ENCODE measurements around the gene ANP32B.

Gene ANP32B

DNA sequence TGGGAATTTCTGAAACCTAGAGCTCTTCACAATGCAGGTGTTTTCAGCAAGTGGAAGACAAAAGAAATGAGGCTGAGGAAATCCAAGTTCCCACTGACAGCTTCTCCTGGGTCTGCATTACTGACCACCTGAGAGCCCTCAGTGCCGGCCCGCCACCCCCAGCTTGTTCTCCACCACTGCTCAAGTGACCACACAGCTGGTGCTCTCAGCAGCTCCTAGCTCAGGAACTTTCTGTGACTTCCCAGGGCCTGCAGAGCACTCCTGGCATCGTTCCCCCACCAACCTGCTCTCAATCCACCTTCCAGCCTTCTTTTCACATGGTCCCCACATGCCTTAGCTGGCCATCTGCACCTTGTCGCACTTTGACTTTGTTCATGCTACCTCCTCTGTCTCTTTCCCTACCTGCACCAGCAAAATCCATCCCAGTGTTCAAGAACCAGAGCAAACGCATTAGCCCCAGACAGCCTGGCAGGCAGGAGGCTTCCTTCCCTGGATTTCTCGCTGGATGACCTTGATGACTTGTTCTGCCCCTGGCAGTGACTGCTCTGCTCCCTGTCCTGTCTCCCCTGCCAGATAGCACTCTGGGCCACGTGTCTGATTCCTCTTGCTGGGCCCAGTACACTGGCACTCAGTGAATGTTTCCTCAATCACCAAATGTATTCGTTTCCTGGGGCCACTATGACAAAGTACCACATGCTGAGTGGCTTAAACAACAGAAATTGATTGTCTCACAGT lies 38.3 kb downstream of the ANP32B start:
- no peak overlapping the region for H3K4me3 ChIP-seq (ENCODE audit: low read depth, low read length)

DNA sequence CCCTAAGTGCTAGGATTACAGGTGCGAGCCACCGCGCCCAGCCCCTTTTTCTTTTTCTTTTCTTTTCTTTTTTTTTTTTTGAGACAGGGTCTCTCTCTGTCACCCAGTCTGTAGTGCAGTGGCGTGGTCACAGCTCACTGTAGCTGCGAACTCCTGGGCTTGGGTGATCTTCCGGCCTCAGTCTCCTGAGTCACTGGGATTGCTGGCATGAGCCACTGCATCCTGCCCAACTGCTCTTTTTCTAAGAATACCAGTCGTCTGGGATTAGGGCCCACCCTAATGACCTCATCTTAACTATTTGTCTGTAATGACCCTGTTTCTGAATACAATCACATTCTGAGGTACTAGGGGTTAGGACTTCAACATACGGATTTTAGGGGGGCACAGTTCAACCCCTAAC lies 39.3 kb downstream of the ANP32B start:
- no peak overlapping the region for H3K4me3 ChIP-seq (ENCODE audit: low read depth, low read length)

DNA sequence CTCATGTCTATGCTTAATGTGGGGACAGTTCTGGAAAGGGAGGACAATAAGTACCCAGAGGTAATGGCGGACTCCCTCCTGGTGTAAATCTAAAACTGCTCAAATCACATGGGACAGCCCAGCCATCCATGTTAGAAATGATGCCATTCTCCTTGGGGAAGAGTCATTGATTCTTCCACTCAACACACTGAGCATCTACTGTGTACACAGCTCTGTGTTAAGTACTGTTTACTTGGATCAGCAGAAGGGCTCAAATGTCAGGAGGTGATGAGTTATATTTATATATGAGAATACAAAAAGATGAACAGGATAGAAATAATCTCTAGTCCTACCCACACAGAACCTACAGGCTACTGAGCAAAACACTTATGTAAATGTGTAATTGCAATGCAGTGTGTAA lies 41.6 kb downstream of the ANP32B start:
- H3K4me3 ChIP-seq (ENCODE audit: low read depth, low read length) = no peak overlapping the region

DNA sequence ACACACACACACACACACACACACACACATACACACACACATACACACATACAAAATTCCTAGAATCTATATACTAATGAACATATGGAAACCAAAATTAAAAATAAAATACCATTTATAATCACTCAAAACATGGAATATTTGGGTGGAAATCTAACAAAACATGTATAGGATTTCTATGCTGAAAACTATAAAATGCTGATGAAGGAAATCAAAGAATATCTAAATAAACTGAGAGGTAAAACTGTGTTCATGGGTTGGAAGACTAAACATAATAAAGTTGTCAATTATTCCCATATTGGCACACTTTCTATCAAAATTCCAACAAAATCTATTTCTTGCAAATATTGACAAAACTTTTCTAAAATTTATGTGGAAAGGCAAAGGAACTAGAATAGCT lies 48.0 kb downstream of the ANP32B start:
- no peak overlapping the region for H3K4me3 ChIP-seq (ENCODE audit: low read depth, low read length)

DNA sequence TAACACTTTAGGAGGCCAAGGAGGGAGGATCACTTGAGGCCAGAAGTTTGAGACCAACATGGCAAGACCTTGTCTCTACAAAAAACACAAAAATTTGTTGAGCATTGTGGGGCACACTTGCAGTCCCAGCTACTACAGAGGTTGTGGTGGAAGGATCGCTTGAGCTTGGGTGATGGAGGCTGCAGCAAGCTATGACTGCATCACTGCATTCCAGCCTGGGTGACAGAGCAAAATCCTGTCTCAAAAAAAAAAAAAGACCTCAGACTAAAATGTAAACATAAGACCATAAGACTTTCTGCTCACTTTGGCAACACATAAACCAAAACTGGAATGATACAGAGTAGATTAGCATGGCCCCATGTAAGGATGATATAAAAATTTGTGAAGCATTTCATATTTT lies 48.8 kb downstream of the ANP32B start:
- no peak overlapping the region for H3K4me3 ChIP-seq (ENCODE audit: low read depth, low read length)

DNA sequence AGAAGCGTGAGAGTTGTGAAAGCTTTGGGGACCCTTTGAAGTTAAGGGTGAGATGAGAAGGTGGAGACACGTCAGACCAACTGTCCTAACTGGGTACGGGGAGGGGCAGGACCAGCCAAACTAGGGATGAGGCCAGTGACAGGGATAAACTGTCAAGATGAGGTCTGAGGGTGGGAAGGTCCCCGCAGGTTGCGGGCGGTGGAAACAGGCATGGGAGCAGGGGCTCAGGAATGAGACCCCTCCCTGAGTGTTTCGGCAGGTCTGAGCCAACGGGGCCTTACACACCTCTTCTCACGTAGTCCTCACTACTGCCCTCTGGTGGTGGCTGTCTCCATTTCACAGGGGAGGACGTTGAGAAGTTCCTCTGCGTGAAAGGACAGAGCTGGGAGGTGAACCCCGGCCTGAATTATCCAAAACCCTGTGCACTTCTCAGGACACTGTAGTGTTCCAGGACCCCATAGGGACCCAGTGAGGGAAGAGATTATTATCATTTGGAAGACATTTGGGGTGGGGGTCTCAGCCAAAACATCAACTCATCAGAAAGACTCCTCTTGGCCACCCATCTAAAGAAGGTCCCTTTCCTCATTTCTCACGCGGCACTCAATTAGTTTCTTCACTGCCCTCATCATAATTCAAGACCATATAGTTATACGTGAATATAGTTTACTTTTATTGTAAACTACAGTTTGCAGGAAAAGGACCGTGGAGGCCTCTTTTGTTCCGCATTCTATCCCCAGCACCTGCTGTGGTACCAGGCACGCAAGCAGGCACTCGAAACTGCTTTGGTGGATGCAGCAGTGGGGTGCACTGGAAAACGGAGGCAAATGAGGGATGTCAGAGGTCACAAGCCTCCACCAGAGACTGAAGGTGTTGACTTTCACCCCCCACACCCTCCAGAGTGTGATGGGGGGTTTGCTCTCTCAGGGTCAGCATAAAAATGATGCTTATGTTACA lies 51.7 kb downstream of the ANP32B start:
- H3K4me3 ChIP-seq (ENCODE audit: low read depth, low read length) = no peak overlapping the region

DNA sequence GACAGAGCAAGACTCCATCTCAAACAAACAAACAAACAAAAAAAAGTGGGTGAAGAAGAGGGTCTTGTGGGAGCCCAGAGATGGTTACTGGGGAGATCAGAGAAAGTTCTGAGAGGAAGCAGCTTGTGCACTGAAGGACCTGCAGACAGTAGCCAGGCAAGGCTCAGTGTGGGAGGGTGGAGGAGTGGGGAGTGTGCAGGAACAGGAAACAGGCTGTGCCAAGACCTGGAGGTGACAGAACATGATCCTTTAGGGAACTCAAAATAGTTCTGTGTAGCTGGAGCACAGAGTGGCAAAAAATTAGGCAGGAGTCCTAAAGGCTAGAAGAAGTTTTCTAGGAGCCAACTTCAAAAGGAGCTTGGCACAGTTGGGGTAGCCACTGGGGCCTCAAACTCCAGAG lies 54.2 kb downstream of the ANP32B start:
- no peak overlapping the region for H3K4me3 ChIP-seq (ENCODE audit: low read depth, low read length)

DNA sequence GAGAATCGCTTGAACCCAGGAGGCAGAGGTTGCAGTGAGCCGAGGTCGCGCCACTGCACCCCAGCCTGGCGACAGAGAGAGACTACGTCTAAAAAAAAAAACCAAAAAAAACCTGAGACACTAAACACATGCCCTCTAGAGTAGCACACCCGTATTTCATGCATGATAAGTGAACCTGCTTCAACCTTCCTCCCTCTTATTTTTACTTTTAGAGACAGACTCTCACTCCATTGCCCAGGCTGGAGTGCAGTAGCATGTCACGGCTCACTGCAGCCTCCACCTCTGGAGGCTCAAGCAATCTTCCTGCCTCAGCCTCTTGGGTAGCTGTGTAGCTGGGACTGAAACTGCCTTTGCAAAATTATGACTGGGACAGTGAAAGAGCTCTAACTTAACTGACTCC lies 55.8 kb downstream of the ANP32B start:
- no peak overlapping the region for H3K4me3 ChIP-seq (ENCODE audit: low read depth, low read length)

DNA sequence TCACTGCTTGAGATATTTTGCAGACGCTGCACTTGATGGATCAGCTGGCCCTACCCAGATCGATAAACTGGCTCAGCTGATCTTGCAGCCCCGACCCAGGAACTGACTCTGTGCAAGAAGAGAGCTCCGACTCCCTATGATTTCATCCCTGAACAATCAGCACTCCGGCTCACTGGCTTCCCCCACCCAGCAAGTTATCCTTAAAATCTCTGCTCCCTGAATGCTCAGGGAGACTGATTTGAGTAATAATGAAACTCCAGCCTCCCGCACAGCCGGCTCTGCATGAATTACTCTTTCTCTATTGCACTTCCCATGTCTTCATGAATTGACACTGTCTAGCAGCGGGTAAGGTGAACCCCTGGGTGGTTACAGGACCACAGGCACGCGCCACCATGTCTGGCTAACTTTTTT lies 56.5 kb downstream of the ANP32B start:
- no peak overlapping the region for H3K4me3 ChIP-seq (ENCODE audit: low read depth, low read length)

DNA sequence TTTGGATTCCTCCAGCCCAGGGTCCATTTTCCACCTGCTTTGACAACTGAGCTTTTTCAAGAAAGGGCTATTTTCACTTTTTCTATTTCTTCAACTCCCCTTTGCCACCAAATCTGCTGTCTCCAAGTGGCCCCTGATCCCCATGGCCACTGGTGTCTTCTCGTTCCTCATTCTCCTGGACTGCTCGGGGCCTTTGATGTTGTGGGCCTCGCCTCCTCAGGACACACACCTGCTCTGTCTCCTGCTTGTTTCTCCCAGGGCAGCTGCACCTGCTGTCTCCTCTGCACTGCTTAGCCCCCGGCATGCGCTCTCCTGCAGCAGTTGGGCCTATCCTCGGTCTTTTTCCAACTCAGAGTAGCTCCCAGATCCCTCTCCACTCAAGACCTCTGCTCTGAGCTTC lies 57.1 kb downstream of the ANP32B start:
- no peak overlapping the region for H3K4me3 ChIP-seq (ENCODE audit: low read depth, low read length)

DNA sequence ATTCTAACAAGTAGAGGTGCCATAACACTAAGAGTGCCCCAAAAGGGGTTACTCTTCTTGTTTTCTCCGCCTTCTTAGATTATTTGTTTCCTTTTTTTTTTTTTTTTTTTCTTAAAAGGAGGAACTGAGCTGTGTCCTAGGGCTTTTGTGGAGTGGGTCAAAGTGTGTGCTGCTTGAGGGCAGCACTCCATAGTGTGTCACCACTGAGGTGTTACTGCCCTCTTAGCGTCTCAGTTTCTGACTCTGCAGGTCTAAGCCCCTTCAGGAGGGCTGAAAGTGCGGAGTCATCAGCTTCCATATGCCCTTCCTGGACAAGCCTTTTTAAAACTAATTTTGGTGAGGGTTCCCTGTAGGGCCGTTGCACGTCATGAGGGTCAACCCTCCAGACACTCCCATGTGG lies 60.8 kb downstream of the ANP32B start:
- no peak overlapping the region for H3K4me3 ChIP-seq (ENCODE audit: low read depth, low read length)

DNA sequence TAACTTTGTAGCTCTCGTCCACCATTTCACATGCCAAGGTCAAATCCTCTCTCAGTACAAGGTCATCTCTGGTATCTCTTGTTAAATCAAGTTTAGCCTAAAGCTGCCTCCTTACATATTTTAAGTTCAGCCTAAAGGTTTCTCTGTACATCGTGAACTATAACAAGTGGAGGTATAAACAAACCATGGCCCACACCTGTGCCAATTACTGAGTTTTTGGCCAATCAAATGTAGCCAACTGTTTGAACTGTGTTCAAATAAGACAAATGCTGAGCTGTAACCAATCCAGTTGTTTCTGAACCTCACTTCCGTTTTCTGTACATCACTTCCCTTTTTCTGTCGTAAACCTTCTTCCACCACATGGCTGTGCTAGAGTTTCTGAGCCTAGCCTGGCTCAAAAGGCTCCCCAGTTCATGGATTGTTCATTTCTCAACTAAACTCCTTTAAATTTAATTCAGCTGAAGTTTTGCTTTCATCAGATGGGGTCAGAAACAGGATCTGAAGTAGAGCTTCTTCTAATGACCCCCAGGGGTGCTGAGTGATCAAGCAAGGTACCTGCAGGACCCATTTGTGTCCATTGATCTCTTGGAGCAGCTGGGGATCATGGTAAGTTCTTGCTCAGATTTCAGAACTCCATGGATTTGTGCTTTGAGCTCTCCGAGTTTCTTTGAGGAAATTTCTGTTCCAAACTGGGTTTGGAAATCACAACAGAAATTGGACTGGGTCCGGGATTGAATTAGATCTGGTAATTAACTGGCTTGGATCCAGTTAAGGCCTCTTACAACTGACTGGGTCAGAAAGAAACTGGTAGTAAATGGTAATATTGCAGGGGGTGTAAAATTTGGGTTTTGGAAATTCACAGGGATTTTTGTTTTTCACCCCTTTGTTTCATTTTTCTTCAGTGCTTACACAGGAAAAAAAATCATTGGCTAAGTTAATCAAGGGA lies 62.4 kb downstream of the ANP32B start:
- H3K4me3 ChIP-seq (ENCODE audit: low read depth, low read length) = no peak overlapping the region

DNA sequence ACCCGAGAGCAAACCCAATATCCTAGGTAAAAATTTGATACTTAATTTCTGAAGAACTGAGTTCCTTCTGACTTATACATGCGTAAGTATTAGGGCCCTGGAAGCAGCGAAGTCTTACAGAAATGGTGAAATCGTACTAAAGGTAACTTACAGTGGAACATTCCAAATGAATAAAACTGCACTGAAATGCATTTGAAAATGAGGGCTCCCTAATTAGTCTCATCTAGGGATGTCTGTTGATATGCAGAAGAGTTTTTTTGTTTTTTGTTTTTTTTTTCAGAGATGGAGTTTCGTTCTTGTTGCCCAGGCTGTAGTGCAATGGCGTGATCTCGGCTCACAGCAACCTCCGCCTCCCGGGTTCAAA lies 63.0 kb downstream of the ANP32B start:
- no peak overlapping the region for H3K4me3 ChIP-seq (ENCODE audit: low read depth, low read length)

DNA sequence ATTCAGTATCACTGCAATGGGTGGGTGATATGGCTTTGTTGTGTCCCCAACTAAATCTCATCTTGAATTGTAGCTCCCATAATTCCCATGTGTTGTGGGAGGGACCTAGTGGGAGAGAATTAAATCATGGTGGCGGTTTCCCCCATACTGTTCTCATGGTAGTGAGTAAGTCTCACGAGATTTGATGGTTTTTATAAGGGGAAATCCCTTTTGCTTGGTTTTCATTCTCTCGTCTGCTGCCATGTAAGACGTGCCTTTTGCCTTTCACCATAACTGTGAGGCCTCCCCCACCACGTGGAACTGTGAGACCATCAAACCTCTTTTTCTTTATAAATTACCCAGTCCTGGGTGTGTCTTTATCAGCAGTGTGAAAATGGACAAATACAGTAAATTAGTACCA lies 63.9 kb downstream of the ANP32B start:
- H3K4me3 ChIP-seq (ENCODE audit: low read depth, low read length) = no peak overlapping the region

DNA sequence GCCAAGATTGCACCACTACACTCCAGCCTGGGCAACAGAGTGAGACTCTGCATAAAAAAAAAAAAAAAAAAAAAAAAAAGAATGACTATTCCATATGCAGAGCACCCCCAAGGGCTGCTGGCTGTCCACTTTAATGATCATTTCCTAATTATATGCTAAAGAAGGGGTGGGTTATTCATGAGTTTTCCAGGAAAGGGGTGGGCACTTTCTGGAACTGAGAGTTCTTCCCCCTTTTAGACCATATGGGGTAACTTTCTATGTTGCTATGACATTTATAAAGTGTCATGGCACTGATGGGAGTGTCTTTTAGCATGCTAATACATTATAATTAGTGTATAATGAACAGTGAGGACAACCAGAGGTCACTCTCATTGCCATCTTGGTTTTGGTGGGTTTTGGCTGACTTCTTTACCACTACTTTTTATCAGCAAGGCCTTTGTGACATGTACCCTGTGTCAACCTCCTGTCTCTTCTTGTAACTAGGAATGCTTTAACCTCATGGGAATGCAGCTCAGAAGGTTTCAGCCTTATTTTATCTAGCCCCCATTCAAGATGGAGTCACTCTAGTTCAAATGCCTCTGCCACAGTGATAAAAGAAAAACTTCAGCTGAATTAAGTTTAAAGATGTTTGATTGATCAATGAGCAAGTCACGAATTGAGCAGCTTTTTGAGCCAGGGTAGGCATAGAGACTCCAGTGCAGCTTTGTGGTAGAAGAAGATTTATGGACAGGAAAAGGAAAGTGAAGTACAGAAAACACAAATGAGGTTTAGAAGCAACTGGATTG lies 66.3 kb downstream of the ANP32B start:
- H3K4me3 ChIP-seq (ENCODE audit: low read depth, low read length) = no peak overlapping the region

DNA sequence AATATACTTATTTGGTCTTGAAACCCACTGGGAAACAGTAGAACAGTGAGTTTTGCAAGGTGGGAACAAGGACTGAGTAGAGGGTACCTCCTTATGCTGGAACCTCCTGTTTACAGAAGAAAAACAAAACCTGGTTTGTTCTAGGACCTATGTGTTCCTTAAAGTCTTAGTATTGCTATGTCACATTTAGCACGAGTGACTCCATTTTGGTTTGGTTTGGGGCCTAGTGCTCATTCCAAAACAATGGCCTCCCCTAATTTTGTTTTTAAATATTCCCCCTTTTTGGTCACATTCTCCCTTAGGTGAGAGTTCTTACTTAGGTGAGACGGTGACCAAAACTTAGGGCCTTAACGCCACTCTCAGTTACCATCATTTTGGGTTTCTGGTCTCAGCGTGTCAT lies 67.2 kb downstream of the ANP32B start:
- H3K4me3 ChIP-seq (ENCODE audit: low read depth, low read length) = no peak overlapping the region

DNA sequence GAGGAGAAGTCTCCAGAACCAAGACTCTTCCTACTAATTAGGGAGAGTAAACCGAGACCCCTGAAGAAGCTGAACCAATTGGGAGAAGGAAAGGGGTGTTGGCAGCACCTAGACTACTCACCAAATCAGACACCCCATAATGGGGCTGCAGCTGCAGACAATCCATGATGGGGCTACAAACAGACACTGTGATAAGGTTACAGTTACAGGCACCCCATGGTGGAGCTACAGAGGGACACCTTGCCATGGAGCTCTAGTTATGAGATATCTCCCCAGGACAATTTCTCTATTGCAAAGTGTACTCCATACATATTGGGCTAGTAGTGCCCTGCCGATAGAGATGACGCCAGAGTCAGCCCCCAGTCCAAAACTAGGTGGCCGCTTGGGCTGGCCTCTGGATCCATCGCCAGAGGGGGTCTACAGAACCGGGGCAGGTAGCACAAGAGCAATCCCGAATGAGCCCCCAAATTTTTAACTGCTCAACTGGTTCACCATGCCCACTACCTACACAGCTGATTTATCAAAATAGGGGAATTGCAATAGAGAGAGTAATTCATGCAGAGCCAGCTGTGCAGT lies 71.3 kb downstream of the ANP32B start:
- no peak overlapping the region for H3K4me3 ChIP-seq (ENCODE audit: low read depth, low read length)

DNA sequence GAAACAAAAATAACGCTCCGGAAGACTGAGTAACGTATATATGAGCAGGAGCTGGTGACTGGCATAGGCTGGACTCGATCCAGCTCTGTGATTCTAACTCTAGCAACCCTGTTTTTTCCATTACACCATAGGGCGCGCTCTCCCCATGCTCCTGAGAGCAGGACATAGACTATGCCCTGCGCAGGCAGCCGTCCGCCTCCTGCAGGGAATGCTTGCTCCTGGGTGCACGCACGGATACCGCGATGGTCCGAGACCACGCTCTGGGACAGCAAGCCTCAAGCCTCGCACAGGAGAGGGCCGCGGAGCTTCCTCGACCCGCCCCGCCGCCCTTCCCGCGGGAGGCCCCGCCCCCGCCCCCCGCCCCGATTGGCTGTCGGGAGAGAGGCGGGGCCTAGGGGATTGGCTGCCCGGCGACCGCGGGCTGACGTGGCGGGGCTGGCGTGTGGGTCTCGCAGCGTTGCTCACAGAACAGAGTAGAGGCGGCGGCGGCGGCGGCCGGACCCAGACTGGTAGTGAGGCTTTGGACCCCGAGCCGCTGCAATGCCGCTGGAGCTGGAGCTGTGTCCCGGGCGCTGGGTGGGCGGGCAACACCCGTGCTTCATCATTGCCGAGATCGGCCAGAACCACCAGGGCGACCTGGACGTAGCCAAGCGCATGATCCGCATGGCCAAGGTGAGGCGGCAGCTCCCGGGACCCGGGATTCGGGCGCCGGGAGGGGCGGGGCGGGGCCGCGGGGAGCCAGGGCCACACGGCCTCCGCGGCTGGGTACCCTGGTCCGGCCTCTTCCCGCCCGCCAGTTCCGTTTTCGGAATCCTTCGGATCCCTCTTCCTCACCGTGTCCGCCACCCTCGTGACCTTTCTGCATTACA lies 73.4 kb downstream of the ANP32B start, which contains the start of gene NANS:
Gene NANS, plus strand, starts transcription at position 464 of the 869 bp plus-strand sequence. Its CDS starts 77 bp downstream, at position 541.
- H3K4me3 ChIP-seq (ENCODE audit: low read depth, low read length) = peak within 1 kb of the TSS; percentile 66
